ENCODE measurements around the gene LRMDA.

DNA sequence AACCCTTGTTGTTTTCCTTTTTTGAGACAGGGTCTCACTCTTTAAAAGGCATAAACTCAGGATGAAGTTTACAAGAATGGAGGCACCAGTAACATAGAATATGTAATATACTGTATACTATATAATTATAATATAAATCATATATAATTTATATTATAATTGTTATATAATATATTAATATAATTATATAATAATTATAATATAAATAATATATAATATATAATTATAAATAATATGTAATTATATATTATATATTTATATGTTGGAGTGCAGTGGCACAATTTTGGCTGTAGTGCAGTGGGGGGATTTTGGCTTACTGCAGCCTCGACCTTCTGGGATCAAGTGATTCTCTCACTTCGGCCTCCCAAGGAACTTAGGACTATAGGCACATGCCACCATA is 96.1 kb downstream of the LRMDA start:
- TF ChIP-seq, protein P1, sequence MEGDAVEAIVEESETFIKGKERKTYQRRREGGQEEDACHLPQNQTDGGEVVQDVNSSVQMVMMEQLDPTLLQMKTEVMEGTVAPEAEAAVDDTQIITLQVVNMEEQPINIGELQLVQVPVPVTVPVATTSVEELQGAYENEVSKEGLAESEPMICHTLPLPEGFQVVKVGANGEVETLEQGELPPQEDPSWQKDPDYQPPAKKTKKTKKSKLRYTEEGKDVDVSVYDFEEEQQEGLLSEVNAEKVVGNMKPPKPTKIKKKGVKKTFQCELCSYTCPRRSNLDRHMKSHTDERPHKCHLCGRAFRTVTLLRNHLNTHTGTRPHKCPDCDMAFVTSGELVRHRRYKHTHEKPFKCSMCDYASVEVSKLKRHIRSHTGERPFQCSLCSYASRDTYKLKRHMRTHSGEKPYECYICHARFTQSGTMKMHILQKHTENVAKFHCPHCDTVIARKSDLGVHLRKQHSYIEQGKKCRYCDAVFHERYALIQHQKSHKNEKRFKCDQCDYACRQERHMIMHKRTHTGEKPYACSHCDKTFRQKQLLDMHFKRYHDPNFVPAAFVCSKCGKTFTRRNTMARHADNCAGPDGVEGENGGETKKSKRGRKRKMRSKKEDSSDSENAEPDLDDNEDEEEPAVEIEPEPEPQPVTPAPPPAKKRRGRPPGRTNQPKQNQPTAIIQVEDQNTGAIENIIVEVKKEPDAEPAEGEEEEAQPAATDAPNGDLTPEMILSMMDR (IDR thresholded peaks at IDR 0.05; ENCODE audit: insufficient read depth, low read length, poor library complexity, severe bottlenecking): no peak
- no peak for TF ChIP-seq EZH2phosphoT487 (conservative IDR thresholded peaks at IDR 0.05; ENCODE audit: low read length)

Data from SU-DHL-6 (cell line).